ENCODE results near the gene ATP5F1E.

DNA sequence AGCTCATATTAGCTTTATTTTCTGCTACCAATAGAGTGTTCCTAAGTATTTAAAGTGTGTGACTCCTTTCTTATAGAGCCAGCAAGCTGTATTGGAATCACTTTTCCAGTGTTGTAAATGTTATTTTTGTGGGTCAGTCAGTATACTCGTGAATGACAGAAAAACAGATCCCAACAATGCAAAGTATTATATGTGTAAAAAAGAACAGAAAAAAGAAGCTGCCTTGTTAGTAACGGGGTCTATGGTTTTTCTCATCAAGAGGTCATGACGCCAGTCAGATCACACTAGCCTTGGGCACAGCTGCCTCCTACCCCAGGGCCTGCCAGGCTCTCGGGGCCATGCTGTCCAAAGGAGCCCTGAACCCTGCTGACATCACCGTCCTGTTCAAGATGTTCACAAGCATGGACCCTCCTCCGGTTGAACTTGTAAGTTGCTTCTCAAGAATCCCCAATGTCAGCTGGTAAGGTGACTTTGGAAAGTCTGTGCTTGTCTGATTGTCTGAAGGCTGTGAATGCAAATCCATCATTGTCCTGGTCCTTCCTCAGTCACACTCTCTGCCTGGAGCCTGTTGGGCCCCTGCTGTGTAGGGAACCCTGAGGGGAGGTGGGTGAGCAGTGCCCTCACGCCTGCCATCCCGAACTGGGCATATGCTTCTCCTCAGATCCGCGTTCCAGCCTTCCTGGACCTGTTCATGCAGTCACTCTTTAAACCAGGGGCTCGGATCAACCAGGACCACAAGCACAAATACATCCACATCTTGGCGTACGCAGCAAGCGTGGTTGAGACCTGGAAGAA is 41.3 kb downstream of the ATP5F1E start:
- TF ChIP-seq, protein P1, sequence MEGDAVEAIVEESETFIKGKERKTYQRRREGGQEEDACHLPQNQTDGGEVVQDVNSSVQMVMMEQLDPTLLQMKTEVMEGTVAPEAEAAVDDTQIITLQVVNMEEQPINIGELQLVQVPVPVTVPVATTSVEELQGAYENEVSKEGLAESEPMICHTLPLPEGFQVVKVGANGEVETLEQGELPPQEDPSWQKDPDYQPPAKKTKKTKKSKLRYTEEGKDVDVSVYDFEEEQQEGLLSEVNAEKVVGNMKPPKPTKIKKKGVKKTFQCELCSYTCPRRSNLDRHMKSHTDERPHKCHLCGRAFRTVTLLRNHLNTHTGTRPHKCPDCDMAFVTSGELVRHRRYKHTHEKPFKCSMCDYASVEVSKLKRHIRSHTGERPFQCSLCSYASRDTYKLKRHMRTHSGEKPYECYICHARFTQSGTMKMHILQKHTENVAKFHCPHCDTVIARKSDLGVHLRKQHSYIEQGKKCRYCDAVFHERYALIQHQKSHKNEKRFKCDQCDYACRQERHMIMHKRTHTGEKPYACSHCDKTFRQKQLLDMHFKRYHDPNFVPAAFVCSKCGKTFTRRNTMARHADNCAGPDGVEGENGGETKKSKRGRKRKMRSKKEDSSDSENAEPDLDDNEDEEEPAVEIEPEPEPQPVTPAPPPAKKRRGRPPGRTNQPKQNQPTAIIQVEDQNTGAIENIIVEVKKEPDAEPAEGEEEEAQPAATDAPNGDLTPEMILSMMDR (IDR thresholded peaks at IDR 0.05) = no peak
- TF ChIP-seq EP300 (IDR thresholded peaks at IDR 0.05) = no peak
- TF ChIP-seq POLR2A (IDR thresholded peaks at IDR 0.05) = no peak
